Chondrocyte (in vitro differentiated cells): ENCODE results near the gene FOXL1. TPM values are rescaled to one million over a fixed set of nuclear protein-coding genes. Genes with fewer than 3 reads are reported as not detected.

Source experiments
- DNase-seq: peaks from one replicate; pipeline ENCODE4 v3.0.0; 2021; ENCODE audit warnings: mixed read lengths, low spot score
- H3K27ac Mint-ChIP-seq: one replicate; pipeline ENCODE4 v1.8.0; 2021; ENCODE audit warnings: mild to moderate bottlenecking, moderate library complexity, mixed read lengths; ENCODE audit not compliant: unreplicated experiment
- H3K27me3 Mint-ChIP-seq: 2 replicates; pipeline ENCODE4 v1.8.0; 2021; ENCODE audit warnings: low read depth, mixed read lengths
- H3K36me3 Mint-ChIP-seq: 2 replicates; pipeline ENCODE4 v1.8.0; 2021; ENCODE audit warnings: low read depth, mixed read lengths
- H3K4me1 Mint-ChIP-seq: 2 replicates; pipeline ENCODE4 v1.8.0; 2021; ENCODE audit warnings: low read depth, mild to moderate bottlenecking, mixed read lengths
- H3K4me3 Mint-ChIP-seq: one replicate; pipeline ENCODE4 v1.8.0; 2021; ENCODE audit warnings: mild to moderate bottlenecking, moderate library complexity, mixed read lengths; ENCODE audit not compliant: unreplicated experiment
- H3K9me3 Mint-ChIP-seq: 2 replicates; pipeline ENCODE4 v1.8.0; 2021; ENCODE audit warnings: low read depth, mixed read lengths
- CTCF ChIP-seq: fragments of 200-600 bp; sonication (generic); IDR thresholded peaks from 2 replicates; pipeline ENCODE4 v1.5.0; 2021; ENCODE audit warnings: antibody characterized with exemption, mild to moderate bottlenecking, moderate library complexity
- total RNA-seq: library from RNA; stranded (reverse); gene quantifications from 3 replicates; pipeline ENCODE4 v1.2.1, GENCODE V29; 2021

The FOXL1 gene
- total RNA-seq, 1 donor from 2014 or later: 8.1 TPM

GRCh38 chr16:86608301-86608747, 30.0 kb downstream of the FOXL1 start:
- no peak for DNase-seq
- Mint-ChIP-seq H3K4me3 (no peak overlapping the region), H3K4me1 (peaks cover 49% of the 10 kb centered on the region), H3K27ac (peak overlapping the region; percentile 99), H3K27me3 (no peaks in the 10 kb centered on the region), H3K36me3 (peaks cover 5% of the 10 kb centered on the region), H3K9me3 (no peaks in the 10 kb centered on the region)
- peak; percentile 56 for TF ChIP-seq CTCF

- DNase-seq: no peak
- TF ChIP-seq CTCF: no peak
- peaks cover 52% of the 10 kb centered on the region for H3K4me1 Mint-ChIP-seq
- peak overlapping the region; percentile 53 for H3K4me3 Mint-ChIP-seq
- no peaks in the 10 kb centered on the region for H3K27me3 Mint-ChIP-seq
- peaks cover 5% of the 10 kb centered on the region for H3K36me3 Mint-ChIP-seq
- peak overlapping the region; percentile 99 for H3K27ac Mint-ChIP-seq
- no peaks in the 10 kb centered on the region for H3K9me3 Mint-ChIP-seq
Measured at GRCh38 chr16:86609115-86609514, 30.8 kb downstream of the FOXL1 start.

GRCh38 chr16:86609661-86610060, 31.3 kb downstream of the FOXL1 start:
- TF ChIP-seq CTCF: no peak
- peaks cover 57% of the 10 kb centered on the region for H3K4me1 Mint-ChIP-seq

GRCh38 chr16:86610779-86611524, 32.6 kb downstream of the FOXL1 start:
- H3K36me3 Mint-ChIP-seq: no peaks in the 10 kb centered on the region
- H3K4me3 Mint-ChIP-seq: peak overlapping the region; percentile 36
- H3K27me3 Mint-ChIP-seq: no peaks in the 10 kb centered on the region
- no peak for TF ChIP-seq CTCF
- peaks cover 58% of the 10 kb centered on the region for H3K4me1 Mint-ChIP-seq
- peak overlapping the region; percentile 99 for H3K27ac Mint-ChIP-seq
- no peak for DNase-seq
- H3K9me3 Mint-ChIP-seq: no peaks in the 10 kb centered on the region

More at GRCh38 chr16:86609661-86610060, 31.3 kb downstream of the FOXL1 start:
- no peak for DNase-seq
- H3K4me3 Mint-ChIP-seq: peak overlapping the region; percentile 53
- H3K9me3 Mint-ChIP-seq: no peaks in the 10 kb centered on the region
- H3K27ac Mint-ChIP-seq: peak overlapping the region; percentile 99
- no peaks in the 10 kb centered on the region for H3K27me3 Mint-ChIP-seq
- peaks cover 5% of the 10 kb centered on the region for H3K36me3 Mint-ChIP-seq

- no peak for DNase-seq
Measured at GRCh38 chr16:86611525-86611855, 33.1 kb downstream of the FOXL1 start.

More at GRCh38 chr16:86611525-86611855, 33.1 kb downstream of the FOXL1 start:
- Mint-ChIP-seq H3K27me3 (no peaks in the 10 kb centered on the region), H3K36me3 (no peaks in the 10 kb centered on the region), H3K4me3 (peak overlapping the region; percentile 36), H3K9me3 (no peaks in the 10 kb centered on the region), H3K4me1 (peaks cover 58% of the 10 kb centered on the region), H3K27ac (peak overlapping the region; percentile 99)
- no peak for TF ChIP-seq CTCF
